HEK293 (cell line): Measurements from ENCODE around the gene LSMEM2.

ENCODE experiments used
- CTCF ChIP-seq: fragments of 450-650 bp; formaldehyde crosslinking; IDR thresholded peaks from 2 replicates; pipeline ENCODE4 v1.5.1; 2016; ENCODE audit warnings: missing biosample characterization, missing genetic modification characterization
- KLF8 ChIP-seq: fragments of 450-650 bp; formaldehyde crosslinking; IDR thresholded peaks from 2 replicates; pipeline ENCODE4 v1.5.1; 2016; ENCODE audit warnings: missing biosample characterization, missing genetic modification characterization
- ZBTB17 ChIP-seq: fragments of 450-650 bp; formaldehyde crosslinking; IDR thresholded peaks from 2 replicates; pipeline ENCODE4 v1.5.1; 2016; ENCODE audit warnings: missing biosample characterization, missing genetic modification characterization
- ZFP41 ChIP-seq: fragments of 450-650 bp; formaldehyde crosslinking; IDR thresholded peaks from 2 replicates; pipeline ENCODE4 v1.5.1; 2016; ENCODE audit warnings: missing biosample characterization, missing genetic modification characterization, borderline replicate concordance
- ZNF114 ChIP-seq: fragments of 450-650 bp; formaldehyde crosslinking; IDR thresholded peaks from 2 replicates; pipeline ENCODE4 v1.5.0; 2017; ENCODE audit warnings: missing biosample characterization, missing genetic modification characterization
- ZNF24 ChIP-seq: fragments of 450-650 bp; formaldehyde crosslinking; IDR thresholded peaks from 2 replicates; pipeline ENCODE4 v1.5.1; 2016; ENCODE audit warnings: missing biosample characterization, missing genetic modification characterization
- ZNF777 ChIP-seq: fragments of 450-650 bp; formaldehyde crosslinking; IDR thresholded peaks from 2 replicates; pipeline ENCODE4 v1.5.1; 2017; ENCODE audit warnings: missing biosample characterization, missing genetic modification characterization, borderline replicate concordance
- ZNF785 ChIP-seq: fragments of 450-650 bp; formaldehyde crosslinking; IDR thresholded peaks from 2 replicates; pipeline ENCODE4 v1.5.1; 2016; ENCODE audit warnings: missing biosample characterization, missing genetic modification characterization
- TF ChIP-seq, protein P1 (sequence below): fragments of 450-650 bp; formaldehyde crosslinking; optimal IDR thresholded peaks from 2 replicates; pipeline ENCODE3; 2016; ENCODE audit warnings: missing biosample characterization, mild to moderate bottlenecking, missing genetic modification characterization
- TF ChIP-seq, protein P2 (sequence below): fragments of 450-650 bp; formaldehyde crosslinking; IDR thresholded peaks from 2 replicates; pipeline ENCODE4 v1.5.1; 2016; ENCODE audit warnings: missing biosample characterization, missing genetic modification characterization
- TF ChIP-seq, protein P3 (sequence below): fragments of 450-650 bp; formaldehyde crosslinking; conservative IDR thresholded peaks from 2 replicates; pipeline ENCODE4 v1.5.1; 2016; ENCODE audit warnings: low read depth, missing biosample characterization, missing genetic modification characterization

DNA sequence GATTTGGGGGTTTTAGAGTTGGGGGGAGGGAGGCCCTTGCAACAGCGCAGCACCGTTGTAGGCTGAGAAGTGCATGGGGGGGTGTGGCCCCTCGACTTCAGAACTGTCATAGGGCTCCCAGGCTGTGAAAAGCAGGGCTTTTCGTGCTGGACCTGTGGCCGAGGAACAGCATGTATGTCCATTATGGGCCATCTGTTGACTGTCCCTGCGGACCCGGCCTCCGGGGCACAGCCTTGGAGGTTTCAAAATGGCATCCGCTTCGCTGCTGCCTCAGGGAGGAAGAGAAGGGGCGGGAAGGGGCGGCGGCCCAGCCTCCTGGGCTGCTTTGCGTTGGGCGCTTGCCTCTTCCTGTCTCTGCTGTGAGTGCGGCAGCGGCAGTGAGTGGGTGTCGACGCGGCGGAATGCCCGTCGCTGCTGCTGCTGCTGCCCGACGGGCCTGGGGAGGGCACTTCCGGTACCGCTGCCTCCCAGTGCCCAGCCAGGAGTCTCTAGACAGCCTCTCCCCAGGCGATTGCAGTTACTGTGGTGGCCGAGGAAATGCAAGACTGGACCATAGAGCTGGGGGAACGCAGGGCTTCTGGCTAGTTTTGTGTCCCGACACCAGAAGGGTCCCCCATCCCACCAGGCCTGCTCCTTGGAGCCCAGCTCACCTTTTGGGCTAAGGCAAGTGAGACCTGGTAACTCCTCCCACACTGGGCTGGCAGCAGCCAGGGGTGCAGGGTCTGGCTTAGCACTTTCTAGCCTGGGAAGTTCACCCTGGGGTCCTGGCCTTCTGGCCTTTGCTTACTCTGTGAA lies 40.9 kb upstream of the LSMEM2 start:
- TF ChIP-seq CTCF (no peak), ZNF114 (tag by site-specific recombination) (no peak), KLF8 (no peak), ZFP41 (no peak), ZNF785 (no peak), ZNF24 (tag by site-specific recombination) (no peak), ZNF777 (tag by site-specific recombination) (no peak), ZBTB17 (tag by site-specific recombination) (no peak)
- TF ChIP-seq, protein P1, sequence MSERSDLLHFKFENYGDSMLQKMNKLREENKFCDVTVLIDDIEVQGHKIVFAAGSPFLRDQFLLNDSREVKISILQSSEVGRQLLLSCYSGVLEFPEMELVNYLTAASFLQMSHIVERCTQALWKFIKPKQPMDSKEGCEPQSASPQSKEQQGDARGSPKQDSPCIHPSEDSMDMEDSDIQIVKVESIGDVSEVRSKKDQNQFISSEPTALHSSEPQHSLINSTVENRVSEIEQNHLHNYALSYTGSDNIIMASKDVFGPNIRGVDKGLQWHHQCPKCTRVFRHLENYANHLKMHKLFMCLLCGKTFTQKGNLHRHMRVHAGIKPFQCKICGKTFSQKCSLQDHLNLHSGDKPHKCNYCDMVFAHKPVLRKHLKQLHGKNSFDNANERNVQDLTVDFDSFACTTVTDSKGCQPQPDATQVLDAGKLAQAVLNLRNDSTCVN (tag by site-specific recombination), result no peak
- TF ChIP-seq, protein P2, sequence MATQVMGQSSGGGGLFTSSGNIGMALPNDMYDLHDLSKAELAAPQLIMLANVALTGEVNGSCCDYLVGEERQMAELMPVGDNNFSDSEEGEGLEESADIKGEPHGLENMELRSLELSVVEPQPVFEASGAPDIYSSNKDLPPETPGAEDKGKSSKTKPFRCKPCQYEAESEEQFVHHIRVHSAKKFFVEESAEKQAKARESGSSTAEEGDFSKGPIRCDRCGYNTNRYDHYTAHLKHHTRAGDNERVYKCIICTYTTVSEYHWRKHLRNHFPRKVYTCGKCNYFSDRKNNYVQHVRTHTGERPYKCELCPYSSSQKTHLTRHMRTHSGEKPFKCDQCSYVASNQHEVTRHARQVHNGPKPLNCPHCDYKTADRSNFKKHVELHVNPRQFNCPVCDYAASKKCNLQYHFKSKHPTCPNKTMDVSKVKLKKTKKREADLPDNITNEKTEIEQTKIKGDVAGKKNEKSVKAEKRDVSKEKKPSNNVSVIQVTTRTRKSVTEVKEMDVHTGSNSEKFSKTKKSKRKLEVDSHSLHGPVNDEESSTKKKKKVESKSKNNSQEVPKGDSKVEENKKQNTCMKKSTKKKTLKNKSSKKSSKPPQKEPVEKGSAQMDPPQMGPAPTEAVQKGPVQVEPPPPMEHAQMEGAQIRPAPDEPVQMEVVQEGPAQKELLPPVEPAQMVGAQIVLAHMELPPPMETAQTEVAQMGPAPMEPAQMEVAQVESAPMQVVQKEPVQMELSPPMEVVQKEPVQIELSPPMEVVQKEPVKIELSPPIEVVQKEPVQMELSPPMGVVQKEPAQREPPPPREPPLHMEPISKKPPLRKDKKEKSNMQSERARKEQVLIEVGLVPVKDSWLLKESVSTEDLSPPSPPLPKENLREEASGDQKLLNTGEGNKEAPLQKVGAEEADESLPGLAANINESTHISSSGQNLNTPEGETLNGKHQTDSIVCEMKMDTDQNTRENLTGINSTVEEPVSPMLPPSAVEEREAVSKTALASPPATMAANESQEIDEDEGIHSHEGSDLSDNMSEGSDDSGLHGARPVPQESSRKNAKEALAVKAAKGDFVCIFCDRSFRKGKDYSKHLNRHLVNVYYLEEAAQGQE (tag by site-specific recombination), result no peak
- TF ChIP-seq, protein P3, sequence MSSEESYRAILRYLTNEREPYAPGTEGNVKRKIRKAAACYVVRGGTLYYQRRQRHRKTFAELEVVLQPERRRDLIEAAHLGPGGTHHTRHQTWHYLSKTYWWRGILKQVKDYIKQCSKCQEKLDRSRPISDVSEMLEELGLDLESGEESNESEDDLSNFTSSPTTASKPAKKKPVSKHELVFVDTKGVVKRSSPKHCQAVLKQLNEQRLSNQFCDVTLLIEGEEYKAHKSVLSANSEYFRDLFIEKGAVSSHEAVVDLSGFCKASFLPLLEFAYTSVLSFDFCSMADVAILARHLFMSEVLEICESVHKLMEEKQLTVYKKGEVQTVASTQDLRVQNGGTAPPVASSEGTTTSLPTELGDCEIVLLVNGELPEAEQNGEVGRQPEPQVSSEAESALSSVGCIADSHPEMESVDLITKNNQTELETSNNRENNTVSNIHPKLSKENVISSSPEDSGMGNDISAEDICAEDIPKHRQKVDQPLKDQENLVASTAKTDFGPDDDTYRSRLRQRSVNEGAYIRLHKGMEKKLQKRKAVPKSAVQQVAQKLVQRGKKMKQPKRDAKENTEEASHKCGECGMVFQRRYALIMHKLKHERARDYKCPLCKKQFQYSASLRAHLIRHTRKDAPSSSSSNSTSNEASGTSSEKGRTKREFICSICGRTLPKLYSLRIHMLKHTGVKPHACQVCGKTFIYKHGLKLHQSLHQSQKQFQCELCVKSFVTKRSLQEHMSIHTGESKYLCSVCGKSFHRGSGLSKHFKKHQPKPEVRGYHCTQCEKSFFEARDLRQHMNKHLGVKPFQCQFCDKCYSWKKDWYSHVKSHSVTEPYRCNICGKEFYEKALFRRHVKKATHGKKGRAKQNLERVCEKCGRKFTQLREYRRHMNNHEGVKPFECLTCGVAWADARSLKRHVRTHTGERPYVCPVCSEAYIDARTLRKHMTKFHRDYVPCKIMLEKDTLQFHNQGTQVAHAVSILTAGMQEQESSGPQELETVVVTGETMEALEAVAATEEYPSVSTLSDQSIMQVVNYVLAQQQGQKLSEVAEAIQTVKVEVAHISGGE (tag by site-specific recombination), result peak; percentile 76
